IMR-90 (cell line): ENCODE measurements around the gene CHRNG. TPM values are rescaled to one million over a fixed set of nuclear protein-coding genes. Genes with fewer than 3 reads are reported as not detected.

Experiments
- ATAC-seq: fragments of 200-7000 bp; cut with Tn5 transposase; 2 replicates; pipeline ENCODE4 v1.9.1; 2020; ENCODE audit warnings: low read depth, mild to moderate bottlenecking, moderate library complexity
- BruUV-seq: library from RNA; stranded (reverse); fragments of 400-500 nt; replicated peaks from 2 replicates; lab custom pipeline; 2021; lab: Mats Ljungman, UMichigan
- CTCF ChIA-PET: fragments of 300-600 bp; formaldehyde crosslinking; extraction: SDS; loops from one replicate; lab custom pipeline; 2021; ENCODE audit warnings: antibody characterized with exemption; lab: Yijun Ruan, JAX
- POLR2A ChIA-PET: fragments of 300-600 bp; sonication (Branson Sonifier 250); formaldehyde crosslinking; loops from one replicate; lab custom pipeline; 2022; ENCODE audit warnings: antibody characterized with exemption; ENCODE audit not compliant: unreplicated experiment; lab: Charles Lee
- DNase-seq: peaks from one replicate; pipeline ENCODE4 v3.0.0; 2013
- H2AFZ ChIP-seq: replicated peaks from 2 replicates; pipeline ENCODE3; 2013; ENCODE audit warnings: low read length, mild to moderate bottlenecking; ENCODE audit not compliant: poor library complexity
- H2AK5ac ChIP-seq: 2 replicates; pipeline ENCODE4 v1.6.1; 2013; ENCODE audit warnings: low read depth, low read length, inconsistent platforms
- H2AK9ac ChIP-seq: replicated peaks from 2 replicates; pipeline ENCODE3; 2013; ENCODE audit warnings: mild to moderate bottlenecking, low read depth, low read length, moderate library complexity; ENCODE audit not compliant: poor library complexity
- H2BK120ac ChIP-seq: 2 replicates; pipeline ENCODE4 v1.6.1; 2013; ENCODE audit warnings: low read depth, low read length, inconsistent platforms
- H2BK15ac ChIP-seq: 3 replicates; pipeline ENCODE4 v1.6.1; 2013; ENCODE audit warnings: low read depth, low read length, inconsistent platforms
- H2BK20ac ChIP-seq: 2 replicates; pipeline ENCODE4 v1.6.1; 2013; ENCODE audit warnings: low read depth, mild to moderate bottlenecking, inconsistent platforms, low read length, moderate library complexity
- H2BK5ac ChIP-seq: 2 replicates; pipeline ENCODE4 v1.6.1; 2013; ENCODE audit warnings: mild to moderate bottlenecking, low read depth, low read length, inconsistent platforms; ENCODE audit not compliant: poor library complexity, severe bottlenecking
- H3K14ac ChIP-seq: replicated peaks from 2 replicates; pipeline ENCODE4 v1.6.1; 2013; ENCODE audit warnings: low read depth, low read length, inconsistent platforms
- H3K18ac ChIP-seq: 2 replicates; pipeline ENCODE4 v1.6.1; 2013; ENCODE audit warnings: low read depth, low read length, control low read depth
- H3K23ac ChIP-seq: 2 replicates; pipeline ENCODE4 v1.6.1; 2013; ENCODE audit warnings: low read depth, low read length, inconsistent platforms
- H3K27ac ChIP-seq: 2 replicates; pipeline ENCODE4 v1.5.1; 2013; ENCODE audit warnings: mild to moderate bottlenecking, control low read depth, low read length; ENCODE audit not compliant: insufficient read depth
- H3K27me3 ChIP-seq: 2 replicates; pipeline ENCODE4 v1.6.1; 2013; ENCODE audit warnings: low read length; ENCODE audit not compliant: control insufficient read depth, insufficient read depth
- H3K36me3 ChIP-seq: 2 replicates; pipeline ENCODE4 v1.6.1; 2013; ENCODE audit warnings: low read length, mixed read lengths; ENCODE audit not compliant: control insufficient read depth, insufficient read depth
- H3K4ac ChIP-seq: 2 replicates; pipeline ENCODE4 v1.6.1; 2013; ENCODE audit warnings: low read depth, low read length, inconsistent platforms
- H3K4me1 ChIP-seq: 2 replicates; pipeline ENCODE4 v1.6.1; 2013; ENCODE audit warnings: low read length, mixed read lengths; ENCODE audit not compliant: control insufficient read depth, insufficient read depth
- H3K4me2 ChIP-seq: 2 replicates; pipeline ENCODE4 v1.6.1; 2013; ENCODE audit warnings: low read depth, mild to moderate bottlenecking, control low read depth, low read length, moderate library complexity
- H3K4me3 ChIP-seq: 2 replicates; pipeline ENCODE4 v1.5.1; 2013; ENCODE audit warnings: low read depth, mild to moderate bottlenecking, control low read depth, low read length, moderate library complexity; ENCODE audit not compliant: insufficient read depth
- H3K56ac ChIP-seq: 2 replicates; pipeline ENCODE4 v1.6.1; 2013; ENCODE audit warnings: low read length, inconsistent platforms; ENCODE audit not compliant: insufficient read depth; ENCODE audit errors: extremely low read depth
- H3K79me1 ChIP-seq, 2 experiments: 2 replicates each; pipeline ENCODE4 v1.6.1; 2013; ENCODE audit warnings: low read length in 2 of 2, inconsistent platforms in 1 of 2, low read depth in 1 of 2
- H3K9ac ChIP-seq: 2 replicates; pipeline ENCODE4 v1.6.1; 2013; ENCODE audit warnings: low read depth, low read length, control low read depth
- H3K9me1 ChIP-seq: 2 replicates; pipeline ENCODE4 v1.6.1; 2013; ENCODE audit warnings: low read length, inconsistent platforms; ENCODE audit not compliant: insufficient read depth
- H3K9me3 ChIP-seq: 2 replicates; pipeline ENCODE4 v1.6.1; 2013; ENCODE audit warnings: low read length; ENCODE audit not compliant: control insufficient read depth, insufficient read depth
- H4K20me1 ChIP-seq: 2 replicates; pipeline ENCODE4 v1.6.1; 2013; ENCODE audit warnings: low read length, inconsistent platforms; ENCODE audit not compliant: insufficient read depth
- H4K5ac ChIP-seq: 2 replicates; pipeline ENCODE4 v1.6.1; 2013; ENCODE audit warnings: mild to moderate bottlenecking, low read depth, low read length, control low read depth
- H4K8ac ChIP-seq, 2 experiments: 2 replicates each; pipeline ENCODE4 v1.6.1; 2013; ENCODE audit warnings: low read depth in 2 of 2, low read length in 2 of 2, control low read depth in 1 of 2, inconsistent platforms in 1 of 2
- H4K91ac ChIP-seq: 2 replicates; pipeline ENCODE4 v1.6.1; 2013; ENCODE audit warnings: low read depth, low read length, inconsistent platforms; ENCODE audit not compliant: insufficient read depth
- BHLHE40 ChIP-seq: fragments of 150-350 bp; IDR thresholded peaks from 2 replicates; pipeline ENCODE4 v1.6.1; 2016; ENCODE audit warnings: mild to moderate bottlenecking, low read depth, low read length
- CEBPB ChIP-seq: IDR thresholded peaks from 2 replicates; pipeline ENCODE4 v1.6.1; 2012; ENCODE audit warnings: low read depth, low read length, improper control_type of control experiment
- CHD1 ChIP-seq: IDR thresholded peaks from 2 replicates; pipeline ENCODE4 v1.6.1; 2012; ENCODE audit warnings: low read depth, low read length, improper control_type of control experiment
- FOS ChIP-seq: fragments of 150-350 bp; IDR thresholded peaks from 2 replicates; pipeline ENCODE4 v1.6.1; 2016; ENCODE audit warnings: low read depth, low read length
- MAFK ChIP-seq: IDR thresholded peaks from 2 replicates; pipeline ENCODE4 v1.6.1; 2012; ENCODE audit warnings: low read depth, low read length, improper control_type of control experiment
- MAZ ChIP-seq: IDR thresholded peaks from 2 replicates; pipeline ENCODE4 v1.6.1; 2012; ENCODE audit warnings: low read depth, mild to moderate bottlenecking, low read length, improper control_type of control experiment, moderate library complexity, borderline replicate concordance
- MXI1 ChIP-seq: IDR thresholded peaks from 2 replicates; pipeline ENCODE4 v1.6.1; 2012; ENCODE audit warnings: low read depth, mild to moderate bottlenecking, low read length, moderate library complexity, borderline replicate concordance
- NFE2L2 ChIP-seq: fragments of 150-350 bp; IDR thresholded peaks from 2 replicates; pipeline ENCODE4 v1.6.1; 2016; ENCODE audit warnings: low read depth, mild to moderate bottlenecking, low read length
- POLR2A ChIP-seq: IDR thresholded peaks from 2 replicates; pipeline ENCODE4 v1.6.1; 2012; ENCODE audit warnings: mild to moderate bottlenecking, low read depth, low read length
- RAD21 ChIP-seq: IDR thresholded peaks from 2 replicates; pipeline ENCODE4 v1.6.1; 2012; ENCODE audit warnings: low read length, improper control_type of control experiment
- RCOR1 ChIP-seq: IDR thresholded peaks from 2 replicates; pipeline ENCODE4 v1.6.1; 2012; ENCODE audit warnings: mild to moderate bottlenecking, low read length, improper control_type of control experiment; ENCODE audit not compliant: insufficient replicate concordance
- RFX5 ChIP-seq: IDR thresholded peaks from 2 replicates; pipeline ENCODE4 v1.8.0; 2012; ENCODE audit warnings: low read depth, mild to moderate bottlenecking, low read length, moderate library complexity
- SMC3 ChIP-seq: fragments of 150-350 bp; IDR thresholded peaks from 2 replicates; pipeline ENCODE4 v1.6.1; 2016; ENCODE audit warnings: low read depth, mild to moderate bottlenecking, antibody characterized with exemption, low read length, moderate library complexity
- WGBS, 2 experiments: methylation state at CpG; one replicate each; pipeline versions ENCODE4 v1.1.5 to v1.1.7; 2013; ENCODE audit warnings: missing lambda C conversion rate in 2 of 2; ENCODE audit not compliant: insufficient read length in 1 of 2; ENCODE audit errors: extremely low coverage in 2 of 2; 5-methylcytosine and 5-hydroxymethylcytosine counted together
- dilution Hi-C: fragments of 300-500 bp; cut with HindIII; formaldehyde crosslinking; loops from one replicate; pipeline ENCODE4 v1.14.3; 2018; ENCODE audit warnings: low sequenced_read_pairs; ENCODE audit not compliant: unreplicated experiment
- in situ Hi-C: fragments of 300-500 bp; cut with MboI; formaldehyde crosslinking; loops from 3 replicates; pipeline ENCODE4 v1.14.3; 2019; ENCODE audit warnings: low sequenced_read_pairs, inconsistent platforms, mixed read lengths
- intact Hi-C: fragments of 100-400 bp; cut with micrococcal nuclease; formaldehyde crosslinking; loops from 2 replicates; pipeline ENCODE4 v1.10.0; 2022
- polyA plus RNA-seq, 3 experiments: library from polyadenylated mRNA; depleted of rRNA; stranded (reverse); fragments of >200 nt; gene quantifications; 2 replicates each; pipeline ENCODE4 v1.2.3, GENCODE V29; 2012; ENCODE audit warnings: low replicate concordance in 1 of 3
- total RNA-seq: library from RNA; depleted of rRNA; stranded (reverse); fragments of >200 nt; gene quantifications from 2 replicates; pipeline ENCODE4 v1.2.3, GENCODE V29; 2012
- TF ChIP-seq, protein P1 (sequence below): fragments of 150-350 bp; IDR thresholded peaks from 2 replicates; pipeline ENCODE4 v1.6.1; 2017; ENCODE audit warnings: mild to moderate bottlenecking, antibody characterized with exemption, low read length, low read depth
- TF ChIP-seq, protein P2 (sequence below): conservative IDR thresholded peaks from 2 replicates; pipeline ENCODE4 v1.5.1; 2012; ENCODE audit warnings: mild to moderate bottlenecking, low read depth, low read length, improper control_type of control experiment
- TF ChIP-seq, protein P3 (sequence below): fragments of 150-350 bp; IDR thresholded peaks from 2 replicates; pipeline ENCODE4 v1.6.1; 2016; ENCODE audit warnings: low read depth, mild to moderate bottlenecking, low read length, moderate library complexity, borderline replicate concordance

The CHRNG gene
- total and polyA plus RNA-seq, 2 of the 4 experiments (the other 2 are of a cell fraction), result not detected

DNA sequence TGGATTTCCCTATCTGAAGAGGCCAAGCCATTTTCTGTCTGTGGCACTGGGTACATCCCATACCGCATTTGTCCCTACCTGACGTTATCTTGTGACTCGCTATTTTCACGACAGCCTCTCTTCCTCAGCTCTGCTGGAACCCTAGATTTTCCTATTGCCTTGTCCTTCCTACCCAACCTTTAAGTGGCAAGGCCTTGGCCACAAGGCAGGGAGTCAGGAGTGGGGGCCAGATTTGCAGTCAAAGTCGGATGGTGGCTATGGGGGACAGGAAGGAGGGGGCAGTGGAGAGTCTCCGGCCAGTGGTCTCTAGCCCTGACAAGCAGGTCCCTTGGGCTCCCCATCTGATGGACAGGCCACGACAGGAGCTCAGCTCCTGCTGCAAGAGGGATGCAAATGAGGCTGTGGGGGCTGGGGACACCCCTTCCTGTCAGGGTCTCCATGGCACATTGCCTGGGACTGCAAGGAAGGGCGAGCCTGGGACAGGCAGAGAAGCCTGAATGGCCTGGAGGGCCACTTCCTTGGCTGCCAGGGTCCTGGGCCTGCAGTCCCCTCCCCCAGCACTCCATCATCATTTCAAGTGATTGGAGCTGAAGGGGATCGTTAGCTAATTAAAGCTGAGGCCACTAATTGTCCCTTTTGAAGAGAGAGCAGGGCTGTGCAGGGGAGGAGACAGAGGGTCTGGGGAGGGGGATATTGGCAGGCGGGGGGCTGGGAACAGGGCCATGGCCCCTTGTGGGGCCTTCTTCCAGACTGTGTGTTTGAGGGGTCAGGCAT is 45.6 kb upstream of the CHRNG start:
- H4K20me1 ChIP-seq, result no peaks in the 10 kb centered on the region; the same call in 1 of the 2 replicates
- no peak overlapping the region for H3K4me2 ChIP-seq
- no peak overlapping the region for H2BK20ac ChIP-seq
- no peak overlapping the region for H4K5ac ChIP-seq
- H3K36me3 ChIP-seq, result no peaks in the 10 kb centered on the region
- no peak overlapping the region for H3K4ac ChIP-seq
- intact Hi-C loops (no loop called here), dilution Hi-C loops (no loop called here), in situ Hi-C loops (no loop called here)
- POLR2A ChIA-PET, result no interaction called here
- H2AFZ ChIP-seq, result peak overlapping the region; percentile 21
- H3K9ac ChIP-seq, result no peak overlapping the region
- no peak for DNase-seq
- H4K8ac ChIP-seq, result no peak overlapping the region
- no peaks in the 10 kb centered on the region for H3K79me1 ChIP-seq
- H3K9me3 ChIP-seq, result no peaks in the 10 kb centered on the region
- no peaks in the 10 kb centered on the region for H3K9me1 ChIP-seq
- BruUV-seq, result no TSS peak
- H3K27ac ChIP-seq, result no peak overlapping the region
- H2AK9ac ChIP-seq, result peak overlapping the region; percentile 50
- no peak overlapping the region for H2AK5ac ChIP-seq
- no peak overlapping the region for H2BK5ac ChIP-seq
- H3K56ac ChIP-seq, result no peak overlapping the region
- H4K91ac ChIP-seq, result no peak overlapping the region
- H3K18ac ChIP-seq, result no peak overlapping the region
- no peaks in the 10 kb centered on the region for H3K4me1 ChIP-seq
- 40% methylated on average over 1 of the region's 10 CpGs; no CpG with 5 or more reads in 1 of the 2 experiments for WGBS, 2 experiments
- H3K23ac ChIP-seq, result no peak overlapping the region
- no peak overlapping the region for H2BK120ac ChIP-seq
- H3K4me3 ChIP-seq, result no peak overlapping the region
- H3K27me3 ChIP-seq, result peaks cover 53% of the 10 kb centered on the region
- TF ChIP-seq, protein P1, sequence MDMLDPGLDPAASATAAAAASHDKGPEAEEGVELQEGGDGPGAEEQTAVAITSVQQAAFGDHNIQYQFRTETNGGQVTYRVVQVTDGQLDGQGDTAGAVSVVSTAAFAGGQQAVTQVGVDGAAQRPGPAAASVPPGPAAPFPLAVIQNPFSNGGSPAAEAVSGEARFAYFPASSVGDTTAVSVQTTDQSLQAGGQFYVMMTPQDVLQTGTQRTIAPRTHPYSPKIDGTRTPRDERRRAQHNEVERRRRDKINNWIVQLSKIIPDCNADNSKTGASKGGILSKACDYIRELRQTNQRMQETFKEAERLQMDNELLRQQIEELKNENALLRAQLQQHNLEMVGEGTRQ, result no peak
- TF ChIP-seq RCOR1, result no peak
- no peak for TF ChIP-seq BHLHE40
- TF ChIP-seq FOS, result no peak
- no peak for TF ChIP-seq POLR2A
- TF ChIP-seq, protein P2, sequence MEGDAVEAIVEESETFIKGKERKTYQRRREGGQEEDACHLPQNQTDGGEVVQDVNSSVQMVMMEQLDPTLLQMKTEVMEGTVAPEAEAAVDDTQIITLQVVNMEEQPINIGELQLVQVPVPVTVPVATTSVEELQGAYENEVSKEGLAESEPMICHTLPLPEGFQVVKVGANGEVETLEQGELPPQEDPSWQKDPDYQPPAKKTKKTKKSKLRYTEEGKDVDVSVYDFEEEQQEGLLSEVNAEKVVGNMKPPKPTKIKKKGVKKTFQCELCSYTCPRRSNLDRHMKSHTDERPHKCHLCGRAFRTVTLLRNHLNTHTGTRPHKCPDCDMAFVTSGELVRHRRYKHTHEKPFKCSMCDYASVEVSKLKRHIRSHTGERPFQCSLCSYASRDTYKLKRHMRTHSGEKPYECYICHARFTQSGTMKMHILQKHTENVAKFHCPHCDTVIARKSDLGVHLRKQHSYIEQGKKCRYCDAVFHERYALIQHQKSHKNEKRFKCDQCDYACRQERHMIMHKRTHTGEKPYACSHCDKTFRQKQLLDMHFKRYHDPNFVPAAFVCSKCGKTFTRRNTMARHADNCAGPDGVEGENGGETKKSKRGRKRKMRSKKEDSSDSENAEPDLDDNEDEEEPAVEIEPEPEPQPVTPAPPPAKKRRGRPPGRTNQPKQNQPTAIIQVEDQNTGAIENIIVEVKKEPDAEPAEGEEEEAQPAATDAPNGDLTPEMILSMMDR, result no peak
- TF ChIP-seq CHD1, result no peak
- TF ChIP-seq, protein P3, sequence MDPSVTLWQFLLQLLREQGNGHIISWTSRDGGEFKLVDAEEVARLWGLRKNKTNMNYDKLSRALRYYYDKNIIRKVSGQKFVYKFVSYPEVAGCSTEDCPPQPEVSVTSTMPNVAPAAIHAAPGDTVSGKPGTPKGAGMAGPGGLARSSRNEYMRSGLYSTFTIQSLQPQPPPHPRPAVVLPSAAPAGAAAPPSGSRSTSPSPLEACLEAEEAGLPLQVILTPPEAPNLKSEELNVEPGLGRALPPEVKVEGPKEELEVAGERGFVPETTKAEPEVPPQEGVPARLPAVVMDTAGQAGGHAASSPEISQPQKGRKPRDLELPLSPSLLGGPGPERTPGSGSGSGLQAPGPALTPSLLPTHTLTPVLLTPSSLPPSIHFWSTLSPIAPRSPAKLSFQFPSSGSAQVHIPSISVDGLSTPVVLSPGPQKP, result no peak
- no peak for TF ChIP-seq RAD21
- no peak for TF ChIP-seq RFX5
- no peak for TF ChIP-seq SMC3
- no peak for TF ChIP-seq CEBPB
- no peak for TF ChIP-seq MAZ
- no peak for TF ChIP-seq MAFK
- no peak for TF ChIP-seq NFE2L2
- TF ChIP-seq MXI1, result no peak
- ATAC-seq, result no peak
- CTCF ChIA-PET, result no interaction called here
- H3K14ac ChIP-seq, result no peak overlapping the region
- no peak overlapping the region for H2BK15ac ChIP-seq
